ENCODE results near the gene GLDN.
A peak's percentile ranks its signal among the peaks of the same experiment; 100 is the strongest.

GLDN gene

DNA sequence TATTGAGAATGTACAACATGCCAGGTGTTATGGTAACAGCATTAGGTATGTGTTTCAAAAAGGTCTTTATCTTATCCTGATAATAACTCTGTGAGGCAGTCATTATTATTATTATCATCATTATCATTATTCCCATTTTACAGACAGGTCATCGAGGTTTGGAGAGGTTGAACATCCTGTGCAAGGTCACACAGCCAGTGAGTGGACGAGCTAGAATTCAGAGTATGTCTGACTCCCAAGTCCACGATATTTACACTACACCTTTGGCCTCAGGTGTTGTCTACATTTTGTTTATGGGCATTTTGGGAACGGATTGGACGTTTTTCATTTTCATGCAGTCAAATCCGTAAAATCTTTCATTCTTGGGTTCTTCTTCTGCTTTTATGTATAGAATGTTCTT, 24.0 kb downstream of the GLDN start:
- DNase-seq: no peak

DNA sequence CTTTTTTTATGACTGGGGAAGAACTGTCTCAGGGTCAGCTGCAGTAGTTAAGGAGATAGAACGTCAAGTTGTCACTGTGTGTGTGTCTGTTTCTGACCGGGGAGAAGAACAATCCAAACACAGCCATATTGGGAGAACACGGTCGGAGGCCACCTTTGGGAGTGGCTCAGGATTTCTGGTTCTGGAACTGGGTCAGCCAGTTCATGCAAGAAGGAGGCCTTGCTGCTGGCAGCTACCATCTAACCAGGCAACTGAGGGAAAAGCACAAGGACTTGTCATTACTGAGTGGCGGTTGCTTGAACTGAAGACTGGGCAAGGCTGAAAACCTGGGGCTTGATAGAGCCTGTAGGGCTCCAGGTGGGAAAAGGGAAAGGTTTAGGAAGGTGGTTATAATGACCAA, 24.6 kb downstream of the GLDN start:
- DNase-seq: no peak

DNA sequence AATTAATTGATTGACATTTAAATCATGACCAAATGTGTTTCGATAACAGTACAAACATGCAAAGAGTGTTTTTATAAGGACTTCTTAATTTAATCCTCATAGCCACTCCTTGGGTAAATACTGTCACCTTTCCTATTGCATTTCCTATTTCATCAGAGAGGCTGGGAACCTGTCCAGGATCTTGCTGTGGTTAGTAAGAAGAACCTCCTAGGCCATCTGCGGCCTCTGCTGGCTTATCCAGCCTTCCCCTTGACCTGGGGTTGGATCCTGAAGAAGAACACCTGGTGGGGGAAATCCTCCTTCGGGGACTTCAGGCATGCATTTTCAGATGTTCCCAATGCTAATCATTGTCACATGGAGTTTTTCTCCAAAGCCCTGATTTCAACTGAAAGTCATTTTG, 25.5 kb downstream of the GLDN start:
- no peak for DNase-seq

DNA sequence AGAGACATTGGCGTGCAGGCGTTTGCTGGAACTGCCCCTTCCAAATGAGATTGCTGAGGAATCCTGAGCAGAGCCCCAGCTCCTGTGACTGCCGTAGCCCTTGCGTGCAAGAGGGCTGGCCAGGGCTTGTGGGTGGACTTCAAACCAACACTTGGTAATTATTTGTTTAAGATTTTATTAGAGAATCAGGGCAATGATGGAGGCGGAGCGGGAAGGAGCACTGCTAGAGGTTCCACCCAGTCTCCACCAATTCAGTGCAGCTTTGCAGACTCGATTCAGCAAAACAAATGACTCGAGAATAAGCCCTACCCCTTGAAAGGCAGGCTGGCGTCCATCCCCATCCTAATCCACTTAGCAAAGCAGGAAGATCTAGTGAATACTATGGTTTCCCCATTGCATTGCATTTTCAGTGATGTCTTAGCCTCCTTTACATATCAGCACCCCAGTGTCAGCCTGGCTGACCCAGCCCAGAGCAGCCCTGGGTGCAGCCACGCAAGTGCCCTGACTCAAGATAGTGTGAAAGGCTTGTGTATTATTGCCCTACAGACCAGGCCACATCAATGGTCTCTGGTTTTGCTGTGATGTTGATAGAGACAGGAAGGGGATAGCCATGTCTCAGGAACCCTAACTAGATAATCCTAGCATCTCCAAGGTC, 26.0 kb downstream of the GLDN start:
- DNase-seq: no peak

DNA sequence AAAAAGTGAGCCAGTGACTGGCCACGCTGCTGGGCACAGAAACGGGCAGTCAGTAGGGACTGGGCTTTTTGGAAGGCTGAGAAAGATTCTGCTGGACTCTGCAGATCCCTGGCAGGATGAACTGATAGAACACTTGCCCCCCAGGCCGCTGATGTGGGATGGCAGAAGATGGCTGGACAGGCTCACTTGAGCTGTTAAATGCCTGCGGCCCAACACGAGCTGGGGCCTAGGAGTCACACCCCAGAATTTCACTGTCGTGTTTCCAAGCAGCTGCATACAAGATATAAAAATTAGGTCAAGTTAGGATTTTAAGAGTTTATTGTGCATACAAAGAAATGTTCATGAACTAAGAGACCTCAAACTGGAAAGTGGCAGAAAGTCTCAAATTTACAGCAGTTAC, 26.9 kb downstream of the GLDN start:
- DNase-seq: no peak

DNA sequence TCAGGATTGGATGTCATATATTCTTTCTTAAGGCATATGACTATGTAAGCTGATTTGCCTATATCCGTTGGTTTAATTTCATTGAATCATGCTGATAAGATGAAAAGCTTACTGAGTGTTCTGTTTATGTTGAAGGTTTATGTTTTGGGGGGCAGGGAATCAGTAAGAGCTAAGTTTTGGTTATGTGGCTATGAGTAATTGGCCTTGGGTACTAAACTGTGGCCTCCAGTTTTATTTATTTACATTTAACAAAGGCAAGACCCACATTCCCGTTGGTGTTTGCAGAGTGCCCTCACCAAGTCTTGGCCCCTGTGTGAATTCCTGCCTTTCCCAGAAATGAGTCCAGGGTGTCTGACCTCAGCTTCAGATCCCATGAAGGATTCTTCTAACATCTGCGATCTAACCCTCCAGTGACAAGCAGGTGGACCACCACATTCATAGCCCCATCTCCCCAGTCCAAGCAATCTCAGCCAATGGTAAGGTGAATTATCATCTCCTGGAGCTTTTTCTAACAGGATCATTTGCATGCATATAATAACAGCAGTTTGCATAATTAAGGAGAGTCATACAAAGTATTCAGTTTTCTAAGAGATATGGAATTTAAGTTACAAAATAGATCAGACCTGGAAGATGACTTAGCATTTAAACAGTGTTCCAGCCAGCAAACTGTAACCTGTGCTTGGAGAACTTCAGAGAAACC, 27.4 kb downstream of the GLDN start:
- no peak for DNase-seq

DNA sequence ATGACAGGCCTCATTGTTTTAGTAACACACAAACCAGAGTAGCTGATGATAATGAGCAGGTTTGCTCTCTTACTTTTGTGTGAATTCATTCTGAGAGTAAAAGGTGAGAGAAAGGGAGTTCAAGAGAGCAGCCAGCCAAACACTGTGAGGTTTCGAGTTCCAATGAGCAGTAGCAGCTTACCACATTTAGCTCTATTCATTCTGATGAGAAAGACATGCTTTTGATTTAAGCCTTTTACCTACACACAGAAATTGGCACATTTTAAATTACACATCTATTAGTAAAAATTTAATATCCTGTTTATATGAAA, 28.0 kb downstream of the GLDN start:
- DNase-seq: no peak

DNA sequence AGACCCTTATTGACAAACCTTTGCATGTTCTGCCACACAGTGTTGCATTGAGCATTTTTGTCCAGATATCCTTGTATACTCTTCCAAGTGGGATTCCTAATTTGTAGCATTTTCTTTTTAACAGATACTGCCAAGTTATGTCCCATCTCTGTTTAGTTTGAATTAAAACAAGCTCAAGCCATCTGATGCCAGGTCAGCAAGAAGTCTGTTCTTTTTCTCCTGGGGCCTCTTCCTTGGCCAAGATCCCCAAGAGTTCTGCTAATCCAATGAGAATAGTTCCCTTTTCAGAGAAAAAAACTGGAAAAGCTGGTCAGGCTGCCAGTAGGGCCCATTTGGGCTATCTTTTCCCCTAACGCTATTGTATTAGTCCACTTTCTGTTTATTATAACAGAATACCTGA, 29.8 kb downstream of the GLDN start:
- DNase-seq: no peak

DNA sequence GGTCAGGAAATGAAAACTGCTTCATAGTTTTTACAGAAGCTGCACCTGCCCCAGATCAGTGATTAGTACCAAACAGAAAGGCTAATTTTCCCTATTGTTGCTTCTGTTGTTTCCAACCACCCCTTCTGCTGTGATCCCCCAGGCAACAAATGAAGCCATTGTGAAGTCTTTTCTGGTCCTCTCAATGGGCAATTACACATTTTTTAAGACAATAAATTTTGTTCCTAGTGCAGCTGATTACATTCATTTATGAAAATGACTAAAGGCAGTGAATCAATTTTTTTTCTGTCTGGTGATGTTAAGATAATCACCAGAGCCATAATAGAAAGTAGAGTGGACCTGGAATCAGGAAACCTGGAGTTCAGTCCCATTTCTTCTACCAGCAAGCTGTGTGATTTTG, 32.7 kb downstream of the GLDN start:
- DNase-seq: no peak

DNA sequence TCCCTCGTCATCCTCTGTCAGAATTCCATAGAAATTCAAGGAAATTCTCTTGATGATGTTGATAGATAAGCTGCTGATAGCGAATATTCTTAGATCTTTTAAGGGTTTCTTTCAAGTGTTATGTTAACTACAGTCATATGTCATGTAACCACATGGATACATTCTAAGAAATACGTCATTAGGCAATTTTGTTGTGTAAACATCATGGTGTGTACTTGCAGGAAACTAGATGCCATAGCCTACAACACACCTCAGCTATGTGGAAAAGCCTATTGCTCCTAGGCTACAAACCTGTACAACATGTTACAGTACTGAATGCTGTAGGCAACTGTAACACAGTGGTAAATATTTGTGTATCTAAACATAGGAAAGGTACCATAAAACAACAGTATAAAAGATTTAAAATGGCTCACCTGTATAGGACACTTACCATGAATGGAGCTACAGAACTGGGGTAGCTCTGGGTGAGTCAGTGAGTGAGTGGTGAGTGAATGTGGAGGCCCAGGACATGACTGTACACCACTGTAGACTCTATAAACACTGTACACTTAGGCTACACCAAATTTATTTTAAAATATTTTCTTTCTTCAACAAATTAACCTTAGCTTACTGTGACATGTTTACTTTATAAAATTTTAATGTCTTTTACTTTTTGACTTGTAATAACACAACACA, 34.6 kb downstream of the GLDN start:
- DNase-seq: no peak

DNA sequence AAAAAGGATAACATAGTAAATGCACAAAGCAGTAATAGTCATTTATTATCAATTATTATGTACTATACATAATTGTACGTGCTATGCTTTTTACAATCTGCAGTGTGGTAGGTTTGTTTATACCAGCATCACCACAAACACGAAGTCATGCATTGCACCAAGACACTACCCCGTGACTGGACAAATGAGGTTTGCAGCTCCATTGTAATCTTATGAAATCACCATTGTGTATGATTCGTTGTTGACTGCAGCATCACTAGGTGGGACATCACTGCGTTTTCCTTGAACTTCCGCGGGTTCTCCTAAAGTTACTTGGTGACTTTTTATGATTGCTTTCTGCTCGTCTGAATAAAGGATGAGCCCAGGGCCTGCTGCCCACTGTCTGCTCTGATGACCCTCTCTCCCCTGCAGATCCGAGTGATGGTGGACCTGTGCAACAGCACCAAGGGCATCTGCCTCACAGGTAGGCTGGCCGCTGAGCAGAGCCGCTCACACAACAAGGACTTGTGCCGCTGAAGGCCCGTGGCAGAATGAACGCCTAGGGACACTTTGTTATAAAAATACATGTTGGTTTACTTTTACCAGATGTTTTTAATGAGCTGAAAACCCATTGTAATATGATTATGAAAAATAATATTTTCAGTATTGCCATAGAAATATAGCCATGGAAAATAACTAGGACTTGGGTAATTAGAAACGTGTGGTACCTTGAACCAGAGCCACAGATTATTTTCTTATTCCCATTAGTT, 35.8 kb downstream of the GLDN start:
- DNase-seq: no peak

DNA sequence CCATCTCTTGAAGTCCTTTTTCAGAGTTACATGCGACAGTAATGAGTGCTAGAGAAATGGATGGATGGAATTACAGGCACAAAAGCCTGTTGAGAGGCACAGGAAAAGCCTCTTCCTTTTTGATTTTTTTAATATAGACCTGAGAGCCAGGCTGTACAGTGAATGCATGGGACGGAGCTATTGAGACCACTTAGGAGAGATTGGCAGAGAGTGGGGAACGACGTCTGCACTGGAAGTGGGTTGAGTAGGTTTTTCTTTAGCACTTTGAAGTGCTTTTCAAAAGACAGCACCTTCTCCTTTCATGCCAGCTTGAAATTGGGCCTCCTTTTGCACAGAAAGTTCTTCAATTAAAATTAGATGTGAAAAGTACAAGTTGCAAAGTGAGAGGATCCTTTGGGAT, 37.0 kb downstream of the GLDN start:
- no peak for DNase-seq

DNA sequence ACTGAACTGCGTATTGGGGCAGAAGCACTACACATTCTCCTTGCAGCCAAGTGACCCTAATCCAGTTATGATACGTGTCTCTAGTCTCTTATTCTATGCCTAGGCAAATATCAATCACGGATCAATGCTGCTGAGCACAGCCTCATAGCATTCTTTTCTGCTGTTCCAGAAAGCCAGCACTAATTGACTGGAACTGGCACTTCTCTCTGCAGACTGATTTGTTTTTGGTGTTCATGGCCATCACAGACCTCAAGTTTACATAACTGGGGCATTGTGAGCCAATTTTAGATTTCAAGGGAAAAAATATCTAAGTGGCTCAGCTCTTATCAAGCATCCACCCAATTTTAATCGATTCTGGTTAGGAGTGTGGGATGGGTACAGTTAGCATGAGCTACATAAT, 37.9 kb downstream of the GLDN start:
- no peak for DNase-seq

DNA sequence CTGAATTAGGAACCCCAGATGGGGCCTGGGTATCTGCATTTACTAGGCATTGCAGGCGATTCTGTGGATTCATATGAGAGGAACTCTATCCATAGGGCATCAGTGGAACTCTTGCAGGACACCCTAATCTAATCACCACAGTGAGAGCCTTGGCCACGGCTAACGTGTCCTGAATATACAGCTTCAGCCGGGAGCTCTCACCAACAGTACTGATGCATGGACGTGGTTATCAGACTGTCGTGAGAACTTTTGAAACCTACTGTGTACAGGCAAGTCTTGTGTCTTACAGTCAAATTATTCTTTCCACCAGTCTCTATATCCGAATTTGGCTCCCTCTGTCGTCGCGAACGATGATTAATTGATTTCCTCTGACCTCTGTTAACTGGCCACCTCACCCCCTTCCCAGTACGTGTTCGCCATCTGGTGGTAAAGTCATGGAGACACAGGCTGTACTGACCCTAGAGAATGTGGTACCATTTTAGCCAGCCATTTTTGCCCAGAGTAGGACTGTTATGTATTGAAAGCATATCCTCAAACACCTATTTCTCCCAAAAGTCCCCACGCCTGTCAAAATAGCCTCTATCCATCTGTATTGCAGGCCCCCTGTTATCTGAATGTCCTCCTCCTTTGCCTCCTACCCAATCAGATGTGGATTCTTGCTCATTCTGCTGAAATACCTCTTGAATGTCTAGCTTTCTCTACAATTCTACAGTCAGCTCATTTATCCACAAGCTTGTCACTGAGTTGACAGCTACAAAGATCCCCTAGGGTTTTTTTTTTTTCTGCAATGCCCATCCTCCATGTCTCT, 39.7 kb downstream of the GLDN start:
- DNase-seq: peak; percentile 82 to 83

DNA sequence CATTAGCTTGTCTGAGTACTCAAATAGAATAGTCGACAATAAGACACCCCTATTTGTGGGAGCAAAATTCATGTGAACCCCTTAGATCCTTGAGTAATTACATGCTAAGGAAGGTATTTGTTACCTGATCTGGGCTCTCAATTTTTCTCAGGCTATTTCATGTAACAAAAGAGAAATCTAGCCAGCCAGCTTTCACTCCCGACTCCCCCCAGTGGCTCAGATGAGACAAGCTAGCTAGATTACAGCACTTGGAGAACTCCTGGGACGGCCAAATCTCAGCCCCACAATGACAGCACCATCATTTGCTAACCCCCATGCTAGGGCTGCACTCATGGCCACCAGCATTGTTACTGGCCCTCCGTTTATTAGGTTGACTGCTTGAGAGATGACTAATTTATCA, 41.3 kb downstream of the GLDN start:
- peak; percentile 48 to 77 for DNase-seq

DNA sequence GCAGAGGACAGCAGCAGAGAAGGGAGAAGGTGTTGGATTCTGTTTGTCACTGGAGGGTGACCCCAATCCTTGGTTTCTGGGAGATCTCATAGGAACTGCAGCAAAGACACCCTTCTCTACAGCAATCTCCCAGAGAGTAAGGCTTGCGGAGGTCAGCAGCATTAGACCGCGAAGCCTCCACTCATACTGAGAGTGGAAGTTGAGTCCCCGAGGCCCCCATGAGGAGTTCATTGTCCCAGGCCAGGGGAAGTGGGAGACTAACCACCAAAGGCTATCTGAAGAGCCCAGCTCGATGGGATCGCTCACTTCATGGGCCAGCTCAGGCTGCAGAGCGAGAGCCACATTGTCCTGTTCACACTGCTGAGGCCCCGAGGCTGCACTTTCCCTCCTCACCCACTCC, 44.6 kb downstream of the GLDN start:
- no peak for DNase-seq

DNA sequence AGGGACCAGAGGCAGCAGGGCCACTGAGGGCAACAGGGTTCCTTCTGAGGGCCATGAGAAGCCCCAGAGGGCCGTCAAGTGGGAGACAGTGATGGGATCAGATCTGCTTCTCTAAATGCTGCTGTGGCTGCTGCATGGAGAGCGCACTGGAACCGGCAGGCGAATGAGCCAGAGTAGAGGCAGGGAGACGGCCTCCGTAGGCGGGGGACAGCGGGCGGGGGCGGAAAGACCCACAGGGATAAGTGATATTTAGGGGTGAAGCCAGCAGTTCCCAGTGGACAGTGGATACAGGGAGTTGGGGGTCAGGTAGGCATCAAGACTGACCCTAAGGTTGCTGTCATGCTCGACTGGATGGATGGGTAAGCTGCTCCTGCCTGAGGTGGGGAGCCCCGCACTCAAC, 45.0 kb downstream of the GLDN start:
- DNase-seq: no peak

DNA sequence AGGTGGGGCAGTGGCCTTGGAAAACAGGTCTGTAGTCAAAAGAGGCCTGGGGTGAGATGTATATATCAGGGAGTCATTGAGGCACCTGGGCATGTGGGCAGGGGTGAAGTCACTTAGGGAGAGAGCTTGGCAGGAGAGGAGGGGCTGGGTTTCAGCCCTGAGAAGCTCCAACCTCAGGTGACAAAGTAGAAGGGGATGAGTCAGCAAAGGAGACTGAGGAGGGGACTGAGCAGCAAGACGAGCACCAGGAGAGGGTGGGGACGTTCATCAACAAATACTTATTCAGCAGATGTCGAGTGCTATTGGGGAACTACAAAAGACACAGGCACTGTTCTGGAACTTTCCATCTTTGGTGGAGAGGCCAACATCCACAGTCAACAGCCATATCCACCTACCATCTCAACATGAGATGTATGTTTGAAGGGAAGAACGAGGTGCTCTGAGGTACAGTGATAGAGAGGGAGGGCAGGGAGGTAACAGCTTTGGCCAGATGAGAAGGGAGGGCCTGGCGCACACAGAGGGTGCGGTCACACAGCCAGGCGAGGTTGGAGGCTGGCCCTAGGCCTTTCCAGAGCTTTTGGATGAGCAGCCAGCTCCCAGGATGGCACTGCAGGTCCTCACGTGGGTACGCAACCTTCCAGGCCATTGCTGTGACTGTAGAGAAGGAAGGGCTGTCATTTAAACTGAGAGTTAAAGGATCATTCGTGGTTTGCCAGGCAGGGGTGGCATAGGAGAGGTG, 45.7 kb downstream of the GLDN start:
- no peak for DNase-seq

DNA sequence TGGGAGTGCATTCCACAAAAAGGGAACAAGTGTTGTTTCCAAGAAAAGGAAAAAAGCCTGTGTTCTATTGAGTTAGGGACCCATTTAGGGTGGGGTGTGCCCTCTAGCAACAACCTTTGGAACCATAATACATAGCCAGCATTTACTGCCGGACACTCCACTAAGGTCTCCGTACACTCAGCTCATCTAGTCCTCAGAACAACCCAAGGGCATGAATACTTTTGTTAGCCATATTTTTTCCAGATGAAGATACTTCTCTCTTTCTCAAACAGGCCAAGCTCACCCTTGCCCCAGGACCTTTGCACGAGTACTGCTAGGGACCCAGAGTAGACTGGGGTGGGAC, 46.2 kb downstream of the GLDN start:
- DNase-seq: no peak

DNA sequence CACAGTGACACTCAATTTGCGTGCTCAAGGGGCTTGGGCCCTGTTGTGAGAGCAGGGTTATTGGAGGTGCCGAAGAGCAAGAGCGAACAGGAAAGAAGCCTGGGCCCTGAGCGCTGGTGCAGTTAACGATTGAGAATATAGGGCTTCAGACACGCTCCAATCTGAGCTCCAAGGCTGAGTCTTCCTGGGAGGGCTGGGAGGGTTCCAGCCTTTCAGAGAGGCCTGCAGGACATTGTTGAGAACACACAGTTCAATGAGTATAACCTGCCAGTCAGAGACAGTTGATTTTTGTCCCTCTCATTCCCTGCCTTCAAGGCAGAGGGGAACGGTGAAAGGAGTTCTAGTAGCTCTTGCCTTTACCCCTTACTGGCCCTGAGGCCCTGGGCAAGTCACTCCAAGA, 47.3 kb downstream of the GLDN start:
- DNase-seq: no peak

DNA sequence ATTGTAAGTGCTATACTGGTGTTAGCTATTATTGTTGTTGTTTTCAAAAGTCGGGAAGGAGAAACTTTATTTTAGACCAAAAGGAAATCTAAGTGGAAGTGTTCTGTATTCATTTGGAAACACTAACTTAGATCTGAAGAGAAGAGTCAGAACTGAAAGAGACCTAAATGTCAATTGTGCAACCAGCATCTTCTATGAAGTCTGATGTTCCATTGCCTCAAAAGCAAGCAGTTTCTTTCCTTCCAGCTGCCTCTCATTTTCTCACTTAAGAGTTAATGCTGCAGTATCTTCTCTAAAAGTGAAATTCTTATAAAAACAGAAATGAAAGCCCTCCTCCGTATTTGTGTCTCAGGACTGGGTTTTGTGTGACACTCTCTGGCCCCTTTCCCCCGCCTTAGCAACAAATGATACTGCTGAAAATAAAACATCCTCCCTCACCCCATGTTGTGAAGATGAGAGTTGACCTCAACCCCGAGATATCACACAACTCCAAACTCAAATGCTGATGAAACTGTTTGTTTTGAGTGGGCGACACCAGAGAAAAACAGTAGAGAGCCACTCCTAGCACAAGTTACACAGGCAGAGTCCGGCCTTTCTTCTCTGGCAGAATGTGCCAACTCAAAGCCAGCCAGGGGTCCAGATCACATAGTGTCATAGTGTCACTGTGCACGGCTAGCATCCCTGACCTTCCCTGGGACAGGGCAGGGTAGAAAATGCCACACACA, 48.9 kb downstream of the GLDN start:
- DNase-seq: no peak

DNA sequence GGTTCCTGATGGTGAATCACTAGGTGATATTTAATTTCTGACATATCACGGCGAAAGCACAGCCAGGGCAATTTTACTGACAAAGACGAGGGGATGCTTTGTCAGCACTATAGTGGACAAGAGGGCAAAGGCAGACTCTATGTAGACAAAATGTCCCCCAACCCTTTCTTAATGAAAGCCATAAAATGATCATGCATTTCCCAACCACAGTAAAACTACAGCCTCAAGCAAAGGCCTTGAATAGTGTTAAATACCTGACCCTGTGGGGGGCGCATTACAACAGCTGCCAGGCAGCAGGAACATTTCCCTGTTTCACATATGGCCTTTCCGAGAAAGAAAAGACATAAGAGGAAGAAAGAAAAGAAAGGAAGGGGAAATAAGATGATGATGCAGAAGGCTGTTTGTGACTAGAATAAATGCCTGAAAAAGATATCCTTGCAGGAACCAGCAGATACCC, 49.5 kb downstream of the GLDN start:
- peak in 1 of 2 experiments; percentile 14 for DNase-seq

Data from NCI-H524 (cell line).